Activated CD4-positive, alpha-beta T cell treated with anti-CD3 and anti-CD28 coated beads, Interleukin-2, Interleukin-4, amounts not matched to agents 100 ng/mL and 50 ng/mL, durations not matched to agents 16 hours and 8 hours (primary cell): Measurements from ENCODE around the gene WDR75.
"Not testable (repeated sequence)": the region's sequence is repeated elsewhere in the genome, so short reads cannot be mapped to it uniquely, and the experiment has no call there.

Experiments
- DNase-seq: peaks from one replicate; pipeline ENCODE4 v3.0.0-alpha.2; 2020; ENCODE audit warnings: low spot score

The WDR75 gene

DNA sequence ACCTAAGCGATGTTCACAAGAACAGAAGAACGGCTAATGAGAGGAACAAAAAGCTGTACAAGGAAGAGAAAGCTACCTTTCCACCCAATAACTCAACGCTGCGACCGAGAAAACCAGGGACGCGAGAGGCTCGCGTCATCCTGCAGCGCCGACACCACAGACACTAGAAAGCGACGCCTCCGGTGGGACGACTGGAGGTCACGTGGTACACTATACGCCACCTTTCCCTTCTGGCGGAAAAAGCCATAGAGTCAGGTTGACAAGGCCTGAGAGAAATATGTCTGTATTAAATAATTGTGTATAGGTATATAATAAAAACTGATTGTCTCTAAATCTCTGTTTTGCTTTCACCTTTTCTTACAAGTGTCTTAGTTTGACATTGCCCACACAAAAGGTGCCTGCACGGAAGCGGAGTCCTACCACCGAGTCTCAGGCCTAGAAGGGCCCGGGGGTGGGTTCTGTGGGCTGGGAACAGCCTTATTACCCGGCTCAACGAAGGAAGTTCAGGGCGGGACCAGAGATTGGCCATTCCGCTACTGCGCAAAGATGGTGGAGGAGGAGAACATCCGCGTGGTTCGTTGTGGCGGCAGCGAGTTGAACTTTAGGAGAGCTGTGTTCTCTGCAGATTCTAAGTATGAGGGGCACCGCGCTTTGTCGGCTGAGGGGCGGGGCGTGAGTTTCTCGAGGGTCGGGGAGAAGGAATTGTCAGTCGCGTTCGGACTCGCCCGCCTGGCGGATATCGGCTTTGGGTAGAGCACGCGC, at the start of gene WDR75:
Gene WDR75 (plus strand): TSS at position 528 of the 762 bp plus-strand sequence. CDS start 19 bp downstream, at position 547.
- peak; percentile 93 for DNase-seq

DNA sequence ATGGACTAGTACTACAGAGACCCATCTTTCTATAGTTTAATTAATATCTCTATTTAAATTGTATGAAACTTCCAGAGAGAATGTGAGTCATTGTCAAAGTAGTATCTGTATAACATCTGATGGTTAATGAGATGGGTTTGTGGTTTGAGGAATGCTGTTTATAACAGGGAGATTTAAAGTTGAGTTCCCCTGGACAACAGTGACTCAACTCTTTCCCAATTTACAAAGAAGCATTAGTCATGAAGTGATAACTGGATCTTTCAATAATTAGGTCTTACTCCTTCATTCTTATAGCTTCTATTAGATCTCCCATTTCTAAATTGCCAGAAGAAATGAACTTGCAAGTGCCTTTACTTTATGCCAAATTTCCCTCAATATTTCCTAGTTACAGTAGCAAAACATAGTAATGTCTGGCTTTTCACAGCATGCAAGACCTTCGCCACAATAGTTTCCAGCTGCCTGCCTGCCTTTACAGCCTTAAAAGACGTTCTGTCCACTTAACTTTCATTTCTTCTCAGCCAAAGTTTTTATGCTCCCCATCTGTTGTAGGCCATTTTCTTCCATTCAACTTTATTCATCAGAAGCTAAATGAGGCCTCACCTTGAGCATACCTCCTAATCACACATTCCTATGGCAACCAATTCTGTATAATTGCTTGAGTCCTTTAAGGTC, 47.7 kb upstream of the WDR75 start:
- no peak for DNase-seq

DNA sequence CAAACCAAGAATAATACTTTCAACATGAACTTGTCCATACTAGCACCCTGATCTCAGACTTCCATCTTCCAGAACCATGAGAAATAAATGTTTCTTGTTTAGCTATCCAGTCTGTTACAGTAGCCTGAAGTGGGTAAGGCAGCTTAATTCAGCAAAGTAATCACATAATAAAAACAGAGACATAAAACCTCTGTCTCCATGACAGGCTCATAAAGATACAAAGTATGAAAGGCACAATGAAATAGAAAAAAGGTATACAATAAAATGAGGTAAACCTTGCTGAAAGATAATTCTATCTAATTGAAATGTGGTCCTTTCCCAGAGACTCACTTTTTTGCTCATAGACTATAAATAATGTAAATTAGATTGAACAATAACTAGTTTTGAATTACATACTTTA, 46.7 kb upstream of the WDR75 start:
- no peak for DNase-seq

DNA sequence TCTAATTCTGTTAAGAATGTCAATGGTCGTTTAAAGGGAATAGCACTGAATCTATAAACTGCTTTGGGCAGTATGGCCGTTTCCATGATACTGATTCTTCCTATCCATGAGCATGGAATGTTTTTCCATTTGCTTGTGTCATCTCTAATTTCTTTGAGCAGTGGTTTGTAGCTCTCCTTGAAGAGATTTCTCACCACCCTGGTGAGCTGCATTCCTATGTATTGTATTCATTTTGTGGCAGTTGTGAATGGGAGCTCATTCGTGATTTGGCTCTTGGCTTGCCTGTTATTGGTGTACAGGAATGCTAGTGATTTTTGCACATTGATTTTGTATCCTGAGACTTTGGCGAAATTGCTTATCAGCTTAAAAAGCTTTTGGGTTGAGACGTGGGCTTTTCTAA, 38.3 kb upstream of the WDR75 start:
- DNase-seq: no peak

DNA sequence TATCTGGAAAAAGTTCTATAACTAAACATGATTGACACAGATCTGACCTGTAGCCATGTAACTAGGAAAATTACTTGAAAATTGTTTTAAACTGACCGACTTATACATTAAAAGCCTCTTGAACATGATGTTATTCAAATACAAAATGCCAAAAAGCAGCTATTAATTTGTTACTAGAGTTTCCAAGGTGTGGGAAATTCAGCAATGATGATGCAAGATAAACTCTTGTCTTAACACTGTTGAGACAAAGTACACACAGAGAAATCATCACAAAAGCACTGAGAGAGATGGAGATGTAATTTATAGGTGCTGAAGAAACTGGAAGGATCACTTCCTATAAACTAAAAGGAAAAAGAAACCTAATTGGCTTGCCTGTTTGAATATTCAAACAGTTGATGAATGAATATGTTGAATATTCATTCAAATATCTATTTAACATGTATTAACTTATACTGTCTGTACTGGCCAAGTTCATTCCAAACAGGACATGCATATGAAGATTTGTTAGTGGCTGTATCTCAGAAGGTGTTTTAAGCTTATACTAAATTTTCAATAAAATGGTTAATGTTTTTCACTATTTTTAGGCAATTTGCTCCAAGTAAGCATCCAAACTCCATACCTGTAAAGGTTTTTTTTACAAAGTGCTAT, 34.6 kb upstream of the WDR75 start:
- DNase-seq: no peak

DNA sequence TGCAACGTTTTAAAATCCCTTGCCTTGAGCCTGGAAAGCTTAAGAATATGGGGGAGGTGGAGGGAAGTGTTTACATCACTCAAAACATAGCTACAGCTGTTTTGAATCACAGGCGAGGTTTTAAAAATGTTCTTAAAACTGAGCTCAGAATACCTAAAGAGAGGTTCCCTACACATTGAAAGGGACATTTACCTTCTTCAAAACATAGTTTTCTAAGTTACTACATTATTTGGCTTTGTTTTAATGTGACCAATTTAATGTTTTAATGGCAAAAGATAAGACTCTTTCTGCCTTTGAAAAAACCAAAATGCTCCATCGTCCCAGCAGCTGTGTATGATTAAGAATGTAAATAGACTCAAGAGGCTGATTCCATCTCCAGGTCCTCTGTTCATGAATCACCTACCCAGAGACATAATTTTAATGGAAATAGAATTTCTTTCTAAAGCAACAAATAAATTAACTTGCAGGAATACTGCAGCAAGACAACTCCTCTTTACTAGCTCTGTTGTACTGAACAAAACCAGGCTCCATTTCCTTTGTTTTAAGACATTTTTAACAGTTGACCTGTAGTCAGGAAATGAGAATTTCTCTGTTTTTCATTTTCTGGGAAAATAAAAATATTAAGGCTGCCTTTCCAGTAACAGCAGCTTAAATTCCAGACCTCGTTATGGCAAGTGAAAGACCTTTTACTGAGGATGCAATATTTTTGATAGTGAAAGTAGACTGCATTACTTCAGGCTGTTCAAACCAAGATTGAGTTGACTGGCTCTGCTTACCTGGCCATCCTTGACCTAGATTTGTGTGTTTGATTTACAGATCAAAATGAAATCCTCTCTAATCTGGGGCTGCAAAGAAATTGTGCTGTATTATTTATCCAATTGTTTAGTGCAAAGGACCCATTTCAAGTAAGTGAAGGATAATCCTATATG, 33.7 kb upstream of the WDR75 start:
- DNase-seq: no peak

DNA sequence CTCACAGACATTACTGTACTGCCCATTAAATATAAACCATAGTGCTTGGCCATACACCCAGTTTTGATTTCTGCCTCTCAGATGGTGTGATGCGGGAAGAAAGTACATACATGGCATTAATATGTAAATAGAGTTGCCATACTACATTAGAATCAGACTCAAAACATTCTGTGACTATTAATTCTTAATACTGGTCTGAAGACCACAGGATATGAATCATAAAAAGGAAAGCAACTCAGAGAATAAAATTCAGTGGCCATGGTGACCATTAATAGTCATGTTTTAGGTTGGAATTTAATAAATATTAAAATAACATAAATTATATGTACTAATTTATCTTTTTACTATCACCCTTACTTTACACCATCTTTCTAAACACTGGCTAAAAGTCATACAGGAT, 33.0 kb upstream of the WDR75 start:
- DNase-seq: no peak

DNA sequence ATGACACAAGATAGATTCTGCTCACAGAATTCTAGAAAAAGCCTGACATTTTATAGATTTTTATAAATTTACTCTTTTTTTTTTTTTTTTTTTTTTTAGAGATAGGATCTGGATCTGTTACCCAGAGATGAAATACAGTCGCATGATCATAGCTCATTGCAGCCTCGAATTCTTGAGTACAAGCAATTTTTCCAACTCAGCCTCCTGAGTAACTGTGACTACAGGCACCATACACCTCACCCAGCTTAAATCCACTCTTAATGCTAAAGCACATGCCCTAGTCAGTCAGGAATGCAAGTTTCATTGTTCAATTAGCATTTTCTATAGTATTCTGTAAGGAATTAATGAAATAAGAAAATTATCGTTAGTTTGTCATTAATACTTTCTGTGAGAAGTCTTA, 32.1 kb upstream of the WDR75 start:
- no peak for DNase-seq

DNA sequence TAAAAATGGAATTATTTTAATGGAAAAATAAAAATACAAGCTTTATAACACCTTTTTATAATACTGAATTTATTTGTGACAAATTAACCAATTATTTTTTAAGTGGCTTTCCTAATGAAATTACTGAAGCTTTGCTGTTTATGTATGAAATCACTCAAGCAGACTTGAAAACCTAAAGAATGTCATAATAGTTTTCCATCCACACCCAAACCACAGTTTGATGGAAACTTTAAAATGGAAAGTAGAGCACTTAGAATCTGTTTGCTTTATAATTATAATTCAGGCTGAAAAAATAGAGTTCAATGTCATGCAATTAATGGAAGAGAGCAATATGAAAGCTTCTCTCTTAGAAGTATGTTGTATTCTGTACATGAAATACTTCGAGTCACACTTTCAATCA, 31.6 kb upstream of the WDR75 start:
- DNase-seq: no peak

DNA sequence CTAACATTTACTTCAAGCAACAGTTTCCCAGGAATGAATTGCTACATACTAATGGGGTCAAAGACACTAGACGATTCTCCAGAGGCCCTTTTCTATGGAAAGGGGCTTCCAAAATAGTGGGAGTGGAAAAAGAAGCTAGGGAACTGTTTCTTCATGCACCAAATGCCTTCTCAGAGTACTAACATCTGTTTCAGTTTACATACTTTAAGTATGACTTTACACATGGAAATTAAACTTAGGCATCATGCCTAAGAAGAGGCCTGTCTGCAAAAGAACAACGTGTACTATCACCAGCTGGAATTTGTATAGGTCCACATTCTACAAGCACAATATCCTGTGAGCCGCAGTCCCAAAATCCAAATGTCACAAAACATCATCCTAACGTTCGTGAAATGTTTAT, 29.4 kb upstream of the WDR75 start:
- DNase-seq: no peak

DNA sequence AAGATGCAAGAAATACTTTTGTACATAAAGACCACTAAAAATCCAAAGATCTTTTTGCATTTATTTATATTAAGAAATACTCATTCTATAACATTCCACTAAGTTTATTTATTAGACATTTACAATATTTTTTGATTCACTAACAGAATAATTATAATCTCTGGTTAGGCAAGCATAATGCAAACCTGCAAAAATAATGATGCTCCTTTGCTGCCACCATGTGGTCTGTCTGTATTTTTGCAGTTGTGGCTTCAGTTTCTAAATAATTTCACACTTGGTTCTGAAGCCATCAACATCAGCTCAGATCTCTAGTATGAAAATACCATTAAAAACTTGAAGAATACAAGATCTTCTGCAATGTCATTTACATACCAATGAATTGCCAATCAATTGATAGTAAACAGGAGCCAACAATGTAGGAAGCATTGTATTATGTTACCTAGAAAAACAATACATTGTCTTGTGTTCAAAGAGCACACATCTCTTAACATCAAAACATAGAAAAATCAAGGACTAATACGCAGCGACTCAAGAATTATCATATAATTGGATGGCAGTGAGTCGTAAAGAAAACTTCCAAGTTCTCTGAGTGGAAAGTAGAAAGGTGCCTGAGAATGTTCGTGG, 28.8 kb upstream of the WDR75 start:
- DNase-seq: peak; percentile 56

DNA sequence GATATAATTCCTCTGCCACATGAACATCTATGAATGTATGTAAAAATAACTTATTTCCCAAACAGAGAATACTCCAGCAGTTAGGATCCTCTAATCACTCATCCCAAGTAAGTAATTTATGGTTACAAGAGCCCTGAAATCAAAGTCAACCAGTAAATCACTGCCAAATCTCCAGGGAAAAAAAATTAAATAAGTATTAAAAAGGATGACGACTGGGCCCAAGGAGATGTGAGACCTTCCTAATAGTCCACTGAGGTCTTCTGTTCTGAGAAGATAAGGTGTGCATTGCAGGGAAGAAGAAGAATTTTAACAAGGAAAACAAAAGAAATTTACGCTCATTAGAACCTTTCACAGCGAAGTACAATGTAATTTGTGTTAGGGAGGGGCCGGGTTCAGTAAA, 28.0 kb upstream of the WDR75 start:
- no peak for DNase-seq

DNA sequence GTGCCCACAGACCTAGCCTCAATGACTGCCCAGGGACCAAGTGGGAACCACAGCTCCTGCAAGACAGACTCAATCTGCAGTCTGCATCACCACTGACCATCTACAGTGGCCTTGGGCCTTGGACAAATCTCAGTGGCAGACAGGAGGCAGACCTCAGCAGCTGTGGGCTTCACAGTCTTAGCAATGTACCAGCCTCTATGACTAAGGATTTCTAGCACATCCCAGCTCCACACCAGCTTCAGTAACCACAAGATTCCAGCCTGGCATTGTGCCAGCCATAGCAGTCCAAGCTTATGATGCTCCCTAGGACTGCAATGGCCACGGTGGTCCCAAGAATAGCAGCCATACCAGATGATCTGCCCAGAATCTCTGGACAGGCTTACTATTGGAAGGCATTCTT, 19.6 kb upstream of the WDR75 start:
- no peak for DNase-seq

DNA sequence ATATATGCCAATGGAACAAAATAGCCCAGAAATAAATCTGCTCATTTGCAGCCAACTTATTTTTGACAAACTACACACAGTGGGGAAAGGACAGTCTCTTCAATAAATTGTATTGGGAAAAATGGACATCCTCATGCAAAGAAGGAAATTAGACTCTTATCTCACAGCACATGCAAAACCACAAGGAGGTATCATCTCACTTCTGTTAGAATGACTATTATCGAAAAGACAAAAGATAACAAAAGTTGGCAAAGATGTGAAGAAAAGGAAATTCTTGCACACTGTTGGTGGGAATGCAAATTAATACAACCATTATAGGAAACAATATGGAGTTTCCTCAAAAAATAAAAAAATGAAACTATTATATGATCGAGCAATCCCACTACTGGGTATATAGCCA, 16.3 kb upstream of the WDR75 start:
- no peak for DNase-seq

DNA sequence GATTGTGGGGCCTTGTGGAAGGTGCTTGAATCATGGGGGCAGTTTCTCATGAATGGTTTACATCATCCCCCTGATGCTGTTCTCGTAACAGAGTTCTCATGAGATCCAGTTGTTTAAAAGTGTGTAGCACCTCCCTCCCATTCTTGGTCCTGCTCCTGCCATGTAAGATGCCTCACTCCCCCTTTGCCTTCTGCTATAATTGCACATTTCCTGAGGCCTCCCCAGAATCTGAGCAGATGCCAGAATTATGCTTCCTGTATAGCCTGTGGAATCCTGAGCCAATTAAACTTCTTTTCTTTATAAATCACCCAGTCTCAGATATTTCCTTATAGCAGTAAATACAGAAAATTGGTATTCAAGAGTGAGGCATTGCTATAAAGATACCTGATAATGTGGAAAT, 15.6 kb upstream of the WDR75 start:
- no peak for DNase-seq

DNA sequence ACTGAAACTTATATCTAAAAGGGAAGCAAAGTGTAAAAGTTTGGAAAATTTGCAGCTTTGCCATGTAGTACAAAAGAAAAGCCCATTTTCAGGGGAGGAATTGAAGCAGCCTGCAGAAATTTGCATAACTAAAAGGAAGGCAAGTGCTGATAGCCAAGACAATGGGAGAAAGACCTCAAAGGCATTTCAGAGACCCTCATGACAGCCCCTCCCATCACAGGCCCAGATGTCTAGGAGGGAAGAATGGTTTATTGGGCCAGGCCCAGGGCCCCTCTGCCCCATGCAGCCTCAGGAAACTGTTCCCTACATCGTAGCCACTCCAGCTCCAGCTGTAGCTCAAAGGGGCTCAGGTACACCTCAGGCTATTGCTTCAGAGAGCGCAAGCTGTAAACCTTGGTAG, 14.4 kb upstream of the WDR75 start:
- no peak for DNase-seq

DNA sequence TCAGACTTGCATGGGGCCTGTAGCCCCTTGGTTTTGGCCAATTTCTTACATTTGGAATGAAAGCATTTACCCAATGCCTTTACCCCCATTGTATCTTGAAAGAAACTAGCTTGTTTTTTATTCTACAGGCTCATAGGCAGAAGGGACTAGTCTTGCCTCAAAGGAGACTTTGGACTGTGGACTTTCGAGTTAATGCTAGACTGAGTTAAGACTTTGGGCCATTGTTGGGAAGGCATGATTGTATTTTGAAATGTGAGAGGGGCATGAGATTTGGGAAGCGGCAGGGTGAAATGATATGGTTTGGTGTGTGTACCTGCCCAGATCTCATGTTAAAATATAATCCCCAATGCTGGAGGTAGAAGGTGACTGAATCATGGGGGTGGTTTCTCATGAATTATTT, 13.4 kb upstream of the WDR75 start:
- DNase-seq: no peak

DNA sequence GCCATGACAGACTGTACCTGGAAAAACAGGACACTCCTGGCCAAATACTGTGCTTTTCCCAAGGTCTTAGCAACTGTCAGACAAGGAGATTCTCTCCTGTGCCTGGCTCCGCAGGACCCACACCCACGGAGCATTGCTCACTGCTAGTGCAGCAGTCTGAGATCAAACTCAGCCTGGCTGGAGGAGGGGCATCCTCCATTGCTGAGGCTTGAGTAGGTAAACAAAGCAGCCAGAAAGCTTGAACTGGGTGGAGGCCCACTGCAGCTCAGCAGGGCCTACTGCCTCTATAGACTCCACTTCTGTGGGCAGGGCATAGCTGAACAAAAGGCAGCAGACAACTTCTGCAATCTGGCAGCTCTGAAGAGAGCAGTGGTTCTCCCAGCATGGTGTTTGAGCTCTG, 10.8 kb upstream of the WDR75 start:
- not testable (repeated sequence) for DNase-seq

DNA sequence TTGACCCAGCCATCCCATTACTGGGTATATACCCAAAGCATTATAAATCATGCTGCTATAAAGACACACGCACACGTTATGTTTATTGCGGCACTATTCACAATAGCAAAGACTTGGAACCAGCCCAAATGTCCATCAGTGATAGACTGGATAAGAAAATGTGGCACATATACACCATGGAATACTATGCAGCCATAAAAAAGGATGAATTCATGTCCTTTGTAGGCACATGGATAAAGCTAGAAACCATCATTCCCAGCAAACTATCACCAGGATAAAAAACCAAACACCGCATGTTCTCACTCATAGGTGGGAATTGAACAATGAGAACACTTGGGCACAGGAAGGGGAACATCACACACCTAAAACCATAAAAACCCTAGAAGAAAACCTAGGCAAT, 5.5 kb upstream of the WDR75 start:
- DNase-seq: not testable (repeated sequence)

DNA sequence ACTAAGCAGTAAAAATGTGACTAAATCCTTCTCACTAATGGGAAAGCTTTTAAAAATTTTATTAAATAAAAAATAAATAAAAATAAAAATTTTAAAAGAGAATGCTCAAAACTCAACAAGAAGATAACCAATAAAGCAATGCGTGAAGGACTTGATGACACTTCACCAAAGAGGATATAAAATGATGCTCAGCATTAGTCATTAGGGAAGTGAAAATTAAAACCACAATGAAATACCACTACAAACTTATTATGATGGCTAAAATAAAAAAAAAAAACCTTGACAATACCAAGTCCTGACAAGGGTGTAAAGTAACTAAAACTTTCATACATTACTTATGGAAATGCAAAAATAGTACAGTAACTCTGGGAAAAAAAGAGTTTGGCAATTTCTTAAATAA, 3.3 kb upstream of the WDR75 start:
- DNase-seq: peak; percentile 17

DNA sequence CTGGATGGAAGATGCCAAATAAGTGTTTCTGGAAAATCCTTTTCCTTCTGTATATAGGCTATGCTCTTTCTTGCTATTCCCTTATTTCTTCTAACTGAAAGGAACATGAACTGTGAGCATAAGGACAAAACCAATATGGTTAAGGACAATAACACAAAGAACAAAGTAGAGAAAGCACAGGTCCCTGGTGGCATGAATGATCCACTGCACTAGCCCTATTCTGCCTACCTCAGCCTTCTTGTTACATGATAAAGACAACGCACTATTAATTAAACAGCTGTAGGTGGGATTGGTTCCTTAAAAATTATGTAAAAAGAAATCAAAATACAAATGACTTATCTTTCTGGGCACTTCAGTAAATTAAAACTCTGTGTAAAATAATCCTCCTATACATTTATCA, 1.9 kb upstream of the WDR75 start:
- no peak for DNase-seq

DNA sequence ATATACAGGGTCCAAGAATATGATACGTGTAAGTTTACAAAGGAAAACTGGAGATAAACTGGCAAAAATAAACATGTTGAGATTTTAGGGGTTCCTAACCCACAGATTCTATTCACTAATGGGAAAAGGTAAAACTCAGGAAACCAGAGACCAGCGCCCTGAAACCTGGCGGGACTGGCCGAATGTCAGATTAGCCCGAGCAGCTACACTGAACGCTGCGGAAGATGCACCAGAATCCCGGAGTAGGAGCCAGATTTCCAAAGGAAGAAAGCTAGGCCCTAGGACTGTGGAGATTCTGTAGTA, 679 bp upstream of the WDR75 start:
- DNase-seq: no peak
